GM21360 (cell line): ENCODE results near the gene VWA5B1.

Experiments used
- ATAC-seq: cut with Tn5 transposase; IDR thresholded peaks from one replicate; pipeline ENCODE4 v1.9.1; 2021; ENCODE audit warnings: mild to moderate bottlenecking, moderate library complexity; ENCODE audit not compliant: unreplicated experiment

Gene VWA5B1

GRCh38 chr1:20383631-20384030, 93.0 kb downstream of the VWA5B1 start:
- no peak for ATAC-seq

GRCh38 chr1:20385630-20386029, 95.0 kb downstream of the VWA5B1 start:
- no peak for ATAC-seq

GRCh38 chr1:20386323-20387081, 95.8 kb downstream of the VWA5B1 start:
- ATAC-seq: no peak

DNA sequence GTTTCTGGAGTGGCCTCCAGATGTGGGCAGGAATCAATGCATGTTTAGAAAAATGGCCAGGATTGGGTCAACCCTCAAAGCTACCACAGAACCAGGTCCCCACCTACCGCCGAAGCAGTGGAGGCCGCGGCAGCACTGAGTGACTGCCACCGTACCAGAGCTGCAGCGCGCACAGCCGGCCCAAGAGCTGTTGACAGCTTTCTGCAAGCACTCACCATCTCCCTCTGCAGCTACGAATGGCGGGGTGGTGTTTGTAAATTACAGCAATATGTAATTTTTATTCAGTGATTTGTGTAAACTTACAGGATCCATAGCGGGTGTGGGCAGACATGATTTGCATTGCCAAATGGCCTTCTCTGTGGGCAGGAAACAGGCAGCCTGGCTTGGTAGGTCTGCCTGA, 98.9 kb downstream of the VWA5B1 start:
- ATAC-seq: no peak

DNA sequence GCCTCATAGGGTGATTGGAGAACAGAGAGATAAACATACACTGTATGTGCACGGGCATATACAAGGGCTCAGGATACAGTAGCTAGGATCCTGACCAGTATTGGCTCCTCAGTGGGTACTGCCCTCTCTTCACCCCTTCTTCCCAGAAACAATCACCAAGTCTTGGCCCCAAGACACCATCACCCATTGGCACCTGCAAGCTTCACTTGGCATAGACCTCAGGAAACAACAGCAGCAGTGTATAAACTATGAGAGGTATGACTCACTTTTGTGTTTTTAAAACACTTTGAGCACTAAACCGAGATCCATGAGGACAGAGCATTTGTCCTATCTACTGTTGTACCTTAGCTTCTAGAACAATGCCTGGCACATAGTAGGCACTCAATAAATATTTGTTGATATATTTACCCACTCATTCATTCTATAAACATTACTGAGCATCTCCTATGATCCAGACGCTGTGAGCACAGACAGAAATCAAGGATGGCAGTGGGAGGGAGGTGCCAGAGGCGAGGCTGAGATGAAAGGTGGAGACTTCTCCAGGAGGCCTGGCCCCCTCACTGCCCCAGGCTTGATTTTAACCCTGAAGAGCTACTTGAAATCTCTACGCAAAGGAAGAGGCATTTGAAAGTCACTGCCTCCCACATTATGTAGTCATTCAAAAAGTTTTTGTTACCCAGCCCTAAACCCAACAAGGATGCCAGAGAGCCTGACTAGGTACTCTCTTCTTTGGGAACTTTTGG, 100.1 kb downstream of the VWA5B1 start:
- no peak for ATAC-seq

GRCh38 chr1:20395255-20395654, 104.6 kb downstream of the VWA5B1 start:
- no peak for ATAC-seq

GRCh38 chr1:20398744-20399143, 108.1 kb downstream of the VWA5B1 start:
- ATAC-seq: no peak

DNA sequence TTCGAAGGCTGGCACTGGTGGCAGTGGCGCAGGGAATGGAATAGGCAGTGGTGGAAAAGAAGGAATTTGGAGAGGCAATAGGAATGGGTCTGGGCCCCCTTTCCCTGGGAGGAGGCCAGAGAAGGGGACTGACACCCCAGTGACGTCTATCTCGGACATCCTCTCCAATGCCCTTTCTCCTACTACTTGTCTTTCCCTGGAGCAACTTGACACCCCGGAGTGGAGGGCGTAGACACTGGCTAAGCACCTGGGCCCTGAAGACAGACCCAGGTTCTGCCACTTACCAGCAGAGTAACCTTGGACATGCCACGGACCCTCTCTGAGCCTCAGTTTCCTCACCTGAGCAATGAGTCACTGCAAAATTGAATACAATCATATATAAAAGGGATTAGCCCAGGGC, 108.5 kb downstream of the VWA5B1 start:
- ATAC-seq: no peak

DNA sequence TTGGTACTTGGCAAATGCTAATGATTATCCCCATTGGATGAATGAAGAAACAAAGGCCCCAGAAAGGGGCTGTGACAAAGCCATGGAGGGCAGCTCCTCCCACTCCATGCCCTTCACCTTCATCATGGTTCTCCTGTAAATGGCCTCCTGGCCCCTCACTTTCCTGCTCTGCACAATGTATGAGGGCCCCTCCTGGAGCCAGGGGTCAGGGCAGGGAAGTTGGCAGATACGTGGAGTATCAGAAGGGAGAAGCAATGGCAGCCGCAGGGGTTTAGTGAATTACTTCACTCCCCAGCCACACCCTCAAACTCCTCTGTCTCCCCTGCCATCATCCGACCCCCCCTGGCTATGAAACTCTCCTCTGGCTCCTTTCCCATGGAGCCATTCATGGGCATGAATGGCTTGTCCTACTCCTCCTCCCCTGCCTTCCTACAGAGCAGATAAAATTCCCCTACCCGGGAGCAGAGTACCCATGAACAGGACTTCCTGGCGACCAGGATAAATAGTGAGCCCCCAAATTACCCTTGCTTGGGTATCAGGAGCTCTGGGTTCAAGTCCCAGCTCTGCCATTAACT, 109.0 kb downstream of the VWA5B1 start:
- ATAC-seq: no peak

- ATAC-seq: no peak
Observed at GRCh38 chr1:20400341-20401177, 109.9 kb downstream of the VWA5B1 start.

- ATAC-seq: no peak
Observed at GRCh38 chr1:20401405-20402010, 110.8 kb downstream of the VWA5B1 start.

GRCh38 chr1:20402585-20403422, 112.1 kb downstream of the VWA5B1 start:
- no peak for ATAC-seq

DNA sequence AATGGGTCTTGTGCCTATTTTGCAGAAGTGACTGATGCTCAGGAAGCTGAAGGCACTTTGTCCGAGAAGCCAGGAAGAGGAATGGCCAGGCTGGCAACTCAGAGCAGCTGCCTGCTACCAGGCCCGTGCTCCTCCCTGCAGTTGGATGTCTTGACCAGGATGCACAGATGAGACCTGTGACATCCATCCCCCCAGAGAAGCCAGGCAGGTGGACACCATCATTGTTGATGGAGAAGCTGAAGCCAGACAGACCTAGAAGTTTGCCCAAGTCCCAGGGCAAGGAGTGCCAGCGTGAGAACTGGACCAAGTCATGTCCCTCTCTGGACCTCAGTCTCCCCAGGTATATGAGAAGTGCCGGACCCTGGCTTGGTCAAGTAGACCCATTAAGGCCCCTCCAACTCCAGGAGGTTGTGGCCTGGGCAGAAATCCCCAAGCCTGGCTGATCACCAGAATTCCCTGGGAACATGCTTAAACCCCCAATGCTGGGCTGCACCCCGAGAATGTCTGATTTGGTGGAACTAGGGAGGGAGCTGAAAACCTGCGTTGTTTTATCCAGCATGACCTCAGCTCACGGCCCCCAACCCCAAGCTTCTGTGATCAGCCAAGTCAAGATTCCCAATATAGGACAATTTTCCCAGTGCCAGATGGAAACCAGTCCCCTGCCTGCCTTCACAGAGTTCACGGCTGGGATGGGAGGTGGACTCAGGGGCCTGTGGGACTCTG, 112.9 kb downstream of the VWA5B1 start:
- ATAC-seq: no peak

- no peak for ATAC-seq
Observed at GRCh38 chr1:20404466-20404865, 113.8 kb downstream of the VWA5B1 start.
